Measurements from ENCODE around the gene KRTAP4-4. TPM values are rescaled to one million over a fixed set of nuclear protein-coding genes. Genes with fewer than 3 reads are reported as not detected.
"Not testable (repeated sequence)": the region's sequence is repeated elsewhere in the genome, so short reads cannot be mapped to it uniquely, and the experiment has no call there.

Gene KRTAP4-4
- total and polyA plus RNA-seq, 7 donors: not detected

GRCh38 chr17:41168121-41168520 is 7.6 kb upstream of the KRTAP4-4 start, which contains the start of gene KRTAP4-3:
Gene KRTAP4-3 (minus strand): TSS chr17:41168221. CDS start chr17:41168172, 49 bp downstream.
- Histone ChIP-seq H3K27ac (no peak within 1 kb of the TSS), H3K4me1 (no peaks in the 10 kb centered on the region), H3K27me3 (no peaks in the 10 kb centered on the region), H3K9me3 (no peaks in the 10 kb centered on the region), H3K36me3 (no peaks in the 10 kb centered on the region), H3K4me3 (no peak within 1 kb of the TSS)
- intact Hi-C loops (cut with DNase I): no loop called here
- no peak for DNase-seq
- 76 to 82% methylated on average over 1 of the region's 1 CpG for WGBS, 2 donors
- no peak for TF ChIP-seq POLR2AphosphoS5 (IDR thresholded peaks at IDR 0.05)
- TF ChIP-seq EP300 (IDR thresholded peaks at IDR 0.05): no peak
- no peak for TF ChIP-seq POLR2A (IDR thresholded peaks at IDR 0.05)
- no peak for TF ChIP-seq CTCF (IDR thresholded peaks at IDR 0.05)

GRCh38 chr17:41167561-41167960 is 7.0 kb upstream of the KRTAP4-4 start:
- no peaks in the 10 kb centered on the region for H3K4me1 ChIP-seq
- DNase-seq: no peak
- TF ChIP-seq CTCF (IDR thresholded peaks at IDR 0.05): no peak
- TF ChIP-seq EP300 (IDR thresholded peaks at IDR 0.05): no peak
- no peak for TF ChIP-seq POLR2AphosphoS5 (IDR thresholded peaks at IDR 0.05)
- no peak for TF ChIP-seq POLR2A (IDR thresholded peaks at IDR 0.05)
- H3K27ac ChIP-seq: no peak overlapping the region
- no peaks in the 10 kb centered on the region for H3K27me3 ChIP-seq
- no peak overlapping the region for H3K4me3 ChIP-seq
- 88 to 89% methylated on average over 7 of the region's 7 CpGs for WGBS, 2 donors
- intact Hi-C loops (cut with DNase I): no loop called here
- H3K36me3 ChIP-seq: no peaks in the 10 kb centered on the region
- H3K9me3 ChIP-seq: no peaks in the 10 kb centered on the region

- no peak for DNase-seq
- intact Hi-C loops (cut with DNase I): no loop called here
- peaks cover 0 to 5% (median 0%) of the 10 kb centered on the region in 3 donors for H3K27me3 ChIP-seq
- no peaks in the 10 kb centered on the region for H3K4me1 ChIP-seq
- H3K27ac ChIP-seq: no peak overlapping the region
- H3K4me3 ChIP-seq: no peak overlapping the region
- H3K36me3 ChIP-seq: no peaks in the 10 kb centered on the region
- no peaks in the 10 kb centered on the region for H3K9me3 ChIP-seq
- TF ChIP-seq POLR2AphosphoS5 (IDR thresholded peaks at IDR 0.05) (no peak), POLR2A (IDR thresholded peaks at IDR 0.05) (no peak), CTCF (IDR thresholded peaks at IDR 0.05) (no peak)
- WGBS, 2 donors: 44 to 71% methylated on average over 7 of the region's 7 CpGs
Measured at GRCh38 chr17:41163828-41164227, 3.3 kb upstream of the KRTAP4-4 start.

GRCh38 chr17:41160190-41160589 is 358 bp downstream of the KRTAP4-4 start:
- 94% methylated on average over 3 of the region's 3 CpGs for WGBS, 2 donors
- H3K36me3 ChIP-seq; DNase-seq; H3K9me3 ChIP-seq; H3K4me3 ChIP-seq; intact Hi-C loops (cut with DNase I); H3K27me3 ChIP-seq; H3K4me1 ChIP-seq; H3K27ac ChIP-seq: not testable (repeated sequence)

- H3K27me3 ChIP-seq: no peaks in the 10 kb centered on the region
- H3K9me3 ChIP-seq: no peaks in the 10 kb centered on the region
- H3K4me1 ChIP-seq: no peaks in the 10 kb centered on the region
- WGBS, 2 donors: 6 to 14% methylated on average over 2 of the region's 2 CpGs
- no peak overlapping the region for H3K27ac ChIP-seq
- no peak for TF ChIP-seq EP300 (IDR thresholded peaks at IDR 0.05)
- no peak overlapping the region for H3K4me3 ChIP-seq
- no peak for DNase-seq
- intact Hi-C loops (cut with DNase I): no loop called here
- no peaks in the 10 kb centered on the region for H3K36me3 ChIP-seq
Measured at GRCh38 chr17:41153856-41154255, 6.7 kb downstream of the KRTAP4-4 start.

- Histone ChIP-seq H3K4me1 (no peaks in the 10 kb centered on the region), H3K27me3 (no peaks in the 10 kb centered on the region), H3K27ac (no peak overlapping the region), H3K9me3 (no peaks in the 10 kb centered on the region), H3K36me3 (no peaks in the 10 kb centered on the region), H3K4me3 (no peak overlapping the region)
- intact Hi-C loops (cut with DNase I): no loop called here
- no peak for DNase-seq
- WGBS, 2 donors: 84 to 90% methylated on average over 2 of the region's 2 CpGs
- TF ChIP-seq CTCF (IDR thresholded peaks at IDR 0.05) (no peak), POLR2A (IDR thresholded peaks at IDR 0.05) (no peak), EP300 (IDR thresholded peaks at IDR 0.05) (no peak), POLR2AphosphoS5 (IDR thresholded peaks at IDR 0.05) (no peak)
Measured at GRCh38 chr17:41151525-41151924, 9.0 kb downstream of the KRTAP4-4 start.
